Esophagus (tissue), 2 donors: ENCODE results near the gene PLCD3. TPM values are rescaled to one million over a fixed set of nuclear protein-coding genes. Genes with fewer than 3 reads are reported as not detected.

Experiments used
- H3K27ac ChIP-seq, 2 donors: one replicate each; pipeline ENCODE4 v1.5.1; 2013; ENCODE audit warnings: low read depth in 2 of 2, mild to moderate bottlenecking in 2 of 2, inconsistent platforms in 1 of 2, low read length in 1 of 2, moderate library complexity in 1 of 2
- H3K27me3 ChIP-seq, 2 donors: one replicate each; pipeline ENCODE4 v1.6.1; 2013; ENCODE audit warnings: low read length in 2 of 2, control low read depth in 1 of 2, mild to moderate bottlenecking in 1 of 2; ENCODE audit not compliant: insufficient read depth in 2 of 2, control insufficient read depth in 1 of 2
- H3K36me3 ChIP-seq, 2 donors: one replicate each; pipeline ENCODE4 v1.6.1; 2013; ENCODE audit warnings: low read length in 1 of 2; ENCODE audit not compliant: control insufficient read depth in 2 of 2, insufficient read depth in 2 of 2
- H3K4me1 ChIP-seq, 2 donors: one replicate each; pipeline ENCODE4 v1.6.1; 2013; ENCODE audit warnings: low read length in 1 of 2; ENCODE audit not compliant: control insufficient read depth in 2 of 2, insufficient read depth in 2 of 2
- H3K4me3 ChIP-seq, 2 donors: one replicate each; pipeline ENCODE4 v1.5.1; 2013; ENCODE audit warnings: low read length in 2 of 2, mild to moderate bottlenecking in 2 of 2, low read depth in 1 of 2, moderate library complexity in 1 of 2
- H3K9me3 ChIP-seq, 2 donors: one replicate each; pipeline ENCODE4 v1.6.1; 2013; ENCODE audit warnings: mild to moderate bottlenecking in 2 of 2, low read depth in 1 of 2, low read length in 1 of 2, moderate library complexity in 1 of 2; ENCODE audit not compliant: control insufficient read depth in 2 of 2, insufficient read depth in 1 of 2
- WGBS, 2 donors: extraction: QIAGEN DNeasy Blood & Tissue Kit; methylation state at CpG; one replicate each; pipeline ENCODE4 v1.1.7; 2013; 5-methylcytosine and 5-hydroxymethylcytosine counted together
- polyA plus RNA-seq, 2 donors: library from polyadenylated mRNA; stranded (reverse); fragments of 200-250 nt; gene quantifications; one replicate each; pipeline ENCODE4 v1.2.3, GENCODE V29; 2013
- donor health status: healthy with polysubstance abuse.
- donor health status: Bipolar disorder and iron deficiency.

The PLCD3 gene
- polyA plus RNA-seq, 2 donors, result 34.2 to 47.3 TPM

DNA sequence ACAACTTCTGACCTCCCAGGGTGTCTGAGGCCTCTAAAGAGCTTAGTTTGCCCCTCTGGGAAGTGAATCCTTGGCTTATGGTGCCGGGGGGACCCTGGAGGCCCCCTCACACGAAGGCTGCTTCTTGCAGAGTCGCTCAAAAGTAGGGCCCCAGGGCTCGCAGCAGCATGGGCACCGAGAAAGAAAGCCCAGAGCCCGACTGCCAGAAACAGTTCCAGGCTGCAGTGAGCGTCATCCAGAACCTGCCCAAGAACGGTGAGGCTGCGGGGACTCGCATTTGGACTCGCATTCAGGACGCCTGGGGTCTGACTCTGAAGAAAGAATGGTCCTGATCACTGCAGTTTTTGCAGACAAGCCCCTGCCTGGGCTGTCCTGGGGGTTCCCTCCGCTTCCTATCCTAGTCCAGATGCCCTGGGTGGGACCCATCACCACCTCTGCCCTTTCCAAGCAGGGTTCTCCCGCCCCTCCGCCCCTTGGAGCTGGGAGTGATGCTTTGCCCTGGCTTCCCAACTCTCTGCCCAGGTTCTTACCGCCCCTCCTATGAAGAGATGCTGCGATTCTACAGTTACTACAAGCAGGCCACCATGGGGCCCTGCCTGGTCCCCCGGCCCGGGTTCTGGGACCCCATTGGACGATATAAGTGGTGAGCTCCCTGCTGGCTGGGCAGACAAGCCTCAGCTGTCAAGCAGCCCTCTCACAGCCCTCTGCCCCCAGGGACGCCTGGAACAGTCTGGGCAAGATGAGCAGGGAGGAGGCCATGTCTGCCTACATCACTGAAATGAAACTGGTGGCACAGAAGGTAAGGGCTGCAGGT, 3.9 kb upstream of the PLCD3 start:
- H3K27ac ChIP-seq, result peak overlapping the region; percentile 64 to 87
- H3K9me3 ChIP-seq, result no peaks in the 10 kb centered on the region
- peak overlapping the region; percentile 71 to 73 for H3K4me3 ChIP-seq
- no peaks in the 10 kb centered on the region for H3K27me3 ChIP-seq
- H3K4me1 ChIP-seq, result peaks cover 5 to 20% of the 10 kb centered on the region in 2 donors
- H3K36me3 ChIP-seq, result no peaks in the 10 kb centered on the region
- 41 to 46% methylated on average over 21 of the region's 21 CpGs for WGBS, 2 donors

DNA sequence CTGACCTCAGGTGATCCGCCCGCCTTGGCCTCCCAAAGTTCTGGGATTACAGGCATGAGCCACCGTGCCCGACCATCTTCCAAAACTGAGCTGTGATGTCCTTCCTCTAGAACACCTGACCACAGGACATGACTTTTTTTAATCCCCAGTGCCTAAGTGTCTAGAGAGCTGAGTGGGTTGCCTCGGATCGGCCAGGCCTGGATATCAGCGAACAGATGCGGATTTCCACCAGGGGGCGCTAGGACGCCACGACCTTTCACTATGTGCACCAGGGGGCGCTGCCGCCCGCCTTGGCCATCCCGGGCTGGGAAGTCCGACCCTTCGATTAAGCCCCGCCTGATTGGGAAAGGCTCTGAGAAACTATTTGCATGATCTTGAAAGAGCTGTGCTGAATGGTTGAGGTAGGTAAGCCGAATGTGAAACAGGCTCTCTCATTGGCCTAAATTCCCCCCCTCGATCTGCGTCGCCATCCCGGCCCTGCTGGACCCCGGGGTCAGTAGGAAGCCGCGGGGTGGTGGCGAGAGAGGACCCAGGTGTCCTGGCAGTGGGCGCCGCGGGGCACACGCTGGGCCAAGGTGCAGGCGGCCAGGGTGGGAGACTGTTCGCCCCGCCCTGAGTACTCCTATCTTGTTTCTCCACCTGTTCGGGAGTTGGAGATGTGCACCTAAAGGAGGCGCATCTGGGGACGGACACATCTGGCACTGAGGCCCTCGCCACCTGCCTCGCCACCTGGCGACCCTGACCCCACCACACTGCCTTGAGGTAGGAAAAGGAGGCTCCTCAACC, 3.1 kb upstream of the PLCD3 start, which contains the start of gene ACBD4:
Gene ACBD4 (plus strand): TSS at position 496 of the 786 bp plus-strand sequence. CDS start 458 bp downstream, outside the sequence.
- peaks cover 5 to 28% of the 10 kb centered on the region in 2 donors for H3K4me1 ChIP-seq
- peak within 1 kb of the TSS; percentile 71 to 73 for H3K4me3 ChIP-seq
- peak within 1 kb of the TSS; percentile 64 to 87 for H3K27ac ChIP-seq
- H3K27me3 ChIP-seq, result no peaks in the 10 kb centered on the region
- 5% methylated on average over 40 of the region's 40 CpGs for WGBS, 2 donors
- no peaks in the 10 kb centered on the region for H3K36me3 ChIP-seq
- H3K9me3 ChIP-seq, result no peaks in the 10 kb centered on the region

DNA sequence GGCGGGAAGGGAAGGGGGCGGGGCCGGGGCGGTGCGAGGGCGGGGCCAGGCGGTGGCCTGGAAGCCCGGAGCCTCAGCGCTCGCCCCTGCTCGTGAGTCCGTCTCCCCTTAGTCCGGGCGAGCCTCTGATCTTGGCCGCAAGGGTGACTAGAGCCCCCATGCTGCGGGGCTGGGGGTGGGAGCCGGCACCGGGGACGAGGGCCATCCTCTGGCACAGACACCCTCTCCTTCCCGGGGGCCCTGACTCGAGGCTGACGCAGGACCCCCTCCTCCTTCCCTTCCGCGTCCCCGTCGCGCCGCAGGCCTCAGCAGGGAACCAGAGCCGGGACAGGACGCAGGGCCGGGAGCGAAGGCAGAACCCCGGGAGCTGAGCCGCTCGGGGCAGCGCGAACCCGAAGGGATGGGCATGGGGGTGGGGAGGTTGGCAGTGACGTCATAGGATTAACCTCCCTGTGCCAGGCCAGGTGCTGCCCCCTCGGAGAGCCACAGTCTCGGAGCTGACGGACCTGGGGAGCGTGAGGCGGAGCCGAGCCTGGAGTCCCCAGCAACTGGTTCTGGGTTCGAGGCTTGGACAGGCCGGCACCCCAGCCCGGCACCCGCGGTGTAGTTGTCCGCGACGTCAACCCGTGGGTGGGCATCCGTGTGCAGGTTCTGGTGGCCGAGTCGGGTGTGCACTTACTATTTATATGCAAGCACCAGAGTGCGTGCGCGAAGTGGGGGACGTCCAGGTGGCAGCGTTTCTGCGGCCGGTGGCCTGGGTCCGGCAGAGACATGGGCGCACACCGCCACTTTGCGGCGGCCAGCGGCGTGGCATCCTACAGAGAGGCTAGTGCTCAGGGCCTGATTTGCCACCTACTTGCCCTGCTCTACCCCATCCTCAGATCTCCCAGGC, 503 bp upstream of the PLCD3 start:
- Histone ChIP-seq H3K4me1 (peaks cover 12 to 43% of the 10 kb centered on the region in 2 donors), H3K4me3 (peak overlapping the region; percentile 67 to 80), H3K27me3 (no peaks in the 10 kb centered on the region), H3K36me3 (no peaks in the 10 kb centered on the region), H3K9me3 (no peaks in the 10 kb centered on the region), H3K27ac (peak overlapping the region; percentile 97 to 99)
- 1% methylated on average over 46 to 70 of the region's 71 CpGs for WGBS, 2 donors

DNA sequence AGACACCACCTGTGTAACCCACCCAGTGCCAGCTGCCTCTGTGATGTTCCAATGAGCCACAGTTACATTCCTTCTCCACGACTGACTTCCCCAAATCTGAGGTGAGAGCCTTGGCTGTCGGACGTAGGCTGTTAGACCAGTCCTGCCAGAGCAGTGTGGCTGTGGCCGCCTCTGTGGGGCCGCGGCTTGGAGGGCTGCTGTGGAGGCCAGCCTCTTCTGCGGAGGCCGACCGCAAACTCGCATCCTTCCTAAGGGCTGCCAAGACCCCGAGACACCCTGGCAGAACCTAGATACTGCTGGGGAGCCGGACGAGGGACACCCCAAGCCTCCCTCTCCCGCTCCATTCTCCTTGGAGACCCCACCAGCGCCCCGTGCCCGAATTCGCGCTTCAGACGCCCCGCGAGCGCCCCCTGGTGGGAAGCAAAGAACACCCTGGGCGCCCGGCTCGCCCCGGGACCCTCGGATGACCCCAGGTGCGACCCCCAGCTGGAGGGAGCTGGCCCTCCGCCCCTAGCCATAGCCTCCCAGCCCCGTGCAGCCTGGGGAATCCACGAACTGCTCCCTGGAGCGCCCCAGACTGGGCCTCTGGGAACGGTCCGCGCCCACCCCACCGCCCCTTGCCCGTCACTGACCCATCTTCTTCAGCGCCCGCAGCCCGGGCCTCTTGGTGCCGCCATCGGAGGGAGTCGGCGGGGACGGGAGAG, 547 bp downstream of the PLCD3 start:
- Histone ChIP-seq H3K27ac (peak overlapping the region; percentile 66 to 99), H3K4me1 (peaks cover 17 to 48% of the 10 kb centered on the region in 2 donors), H3K9me3 (no peaks in the 10 kb centered on the region), H3K27me3 (no peaks in the 10 kb centered on the region), H3K4me3 (peak overlapping the region; percentile 67 to 73), H3K36me3 (no peaks in the 10 kb centered on the region)
- 7 to 8% methylated on average over 40 to 46 of the region's 46 CpGs for WGBS, 2 donors

DNA sequence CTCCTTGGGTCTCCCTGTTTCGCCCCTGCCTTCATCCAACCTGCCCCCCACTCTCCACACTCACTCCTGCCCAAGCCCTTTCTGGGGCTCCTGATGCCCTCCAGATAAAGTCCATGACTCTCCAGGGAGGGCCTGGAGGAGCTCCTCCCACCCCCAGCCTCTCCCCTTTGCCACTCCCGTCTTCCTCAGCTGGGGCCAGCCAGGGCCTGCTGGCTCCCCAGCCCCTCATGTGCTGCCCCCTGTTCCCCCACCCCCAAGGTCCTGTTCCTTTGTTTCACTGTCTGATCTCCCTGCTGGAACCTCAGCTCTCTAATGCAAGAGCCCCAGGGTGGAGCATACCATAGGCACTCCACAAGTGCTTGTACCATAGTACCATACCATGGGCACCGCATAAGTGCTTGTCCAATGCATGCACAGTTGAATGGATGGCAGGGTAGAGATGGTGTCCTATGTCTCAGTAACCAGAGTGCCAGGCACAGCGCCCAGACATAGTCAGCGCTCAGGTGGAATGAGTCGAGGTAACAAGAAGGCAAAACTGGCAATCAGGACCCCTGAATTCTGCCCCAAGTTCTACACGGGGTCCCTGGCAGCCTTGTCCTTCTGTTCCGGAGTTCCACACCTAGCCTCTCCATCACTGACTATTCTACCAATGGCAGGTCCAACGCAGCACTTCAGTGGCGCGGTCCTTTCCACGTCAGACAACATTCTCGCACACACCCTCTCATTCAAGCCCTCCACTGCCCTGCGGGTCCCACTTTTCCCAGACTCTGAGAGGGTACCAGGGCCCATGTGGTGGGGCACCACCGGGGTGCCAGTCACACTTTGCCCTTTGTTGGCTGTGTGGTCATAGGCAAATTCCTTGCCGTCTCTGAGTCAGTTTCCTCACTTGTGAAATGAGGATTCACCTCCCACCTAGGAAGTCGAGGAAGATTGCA, 1.4 kb downstream of the PLCD3 start:
- Histone ChIP-seq H3K9me3 (no peaks in the 10 kb centered on the region), H3K4me3 (peak overlapping the region; percentile 67 to 73), H3K27me3 (no peaks in the 10 kb centered on the region), H3K27ac (peak overlapping the region; percentile 61 to 81), H3K36me3 (no peaks in the 10 kb centered on the region), H3K4me1 (peaks cover 12 to 40% of the 10 kb centered on the region in 2 donors)
- whole genome bisulfite sequencing, 2 donors, result 68 to 72% methylated on average over 17 of the region's 17 CpGs

DNA sequence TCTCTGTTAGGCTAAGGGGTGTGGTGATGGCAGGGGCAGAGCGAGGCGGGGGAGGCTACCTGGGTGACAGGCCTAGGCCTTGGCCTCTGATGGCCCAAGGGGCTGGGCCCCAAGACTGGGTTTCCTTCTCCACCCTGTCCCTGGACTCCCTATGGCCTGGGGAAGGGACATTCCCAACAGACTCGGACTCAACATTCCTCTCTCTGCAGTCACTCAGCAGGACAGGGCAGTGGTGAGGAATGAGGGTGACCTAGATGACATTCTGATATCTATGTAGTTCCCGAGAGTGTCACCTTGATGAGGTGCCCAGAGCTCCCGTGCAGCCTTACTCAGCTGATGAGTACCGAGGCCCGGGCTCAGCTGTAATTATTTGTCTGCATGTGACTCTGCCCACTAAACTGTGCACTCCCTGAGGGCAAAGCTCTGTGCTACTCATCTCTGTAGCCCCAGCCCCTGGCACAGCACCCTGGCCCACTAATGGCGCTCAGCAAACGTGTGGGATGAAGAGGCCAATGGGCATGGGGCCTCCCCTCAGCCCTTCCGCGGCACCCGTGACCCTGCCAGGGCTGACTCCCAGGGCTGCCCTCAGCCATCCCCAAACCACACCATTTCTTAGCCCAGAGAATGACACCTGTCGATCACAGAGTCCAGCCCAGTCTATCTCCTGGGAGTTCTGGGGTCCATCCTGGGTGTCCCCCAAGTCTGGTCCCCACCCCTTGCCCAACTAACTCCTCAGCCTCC, 2.2 kb downstream of the PLCD3 start:
- H3K4me1 ChIP-seq, result peaks cover 12 to 40% of the 10 kb centered on the region in 2 donors
- 44 to 65% methylated on average over 13 of the region's 13 CpGs for WGBS, 2 donors
- H3K4me3 ChIP-seq, result peak overlapping the region; percentile 22 to 67
- no peaks in the 10 kb centered on the region for H3K9me3 ChIP-seq
- H3K27me3 ChIP-seq, result no peaks in the 10 kb centered on the region
- H3K36me3 ChIP-seq, result no peaks in the 10 kb centered on the region
- peak overlapping the region; percentile 75 to 81 for H3K27ac ChIP-seq

DNA sequence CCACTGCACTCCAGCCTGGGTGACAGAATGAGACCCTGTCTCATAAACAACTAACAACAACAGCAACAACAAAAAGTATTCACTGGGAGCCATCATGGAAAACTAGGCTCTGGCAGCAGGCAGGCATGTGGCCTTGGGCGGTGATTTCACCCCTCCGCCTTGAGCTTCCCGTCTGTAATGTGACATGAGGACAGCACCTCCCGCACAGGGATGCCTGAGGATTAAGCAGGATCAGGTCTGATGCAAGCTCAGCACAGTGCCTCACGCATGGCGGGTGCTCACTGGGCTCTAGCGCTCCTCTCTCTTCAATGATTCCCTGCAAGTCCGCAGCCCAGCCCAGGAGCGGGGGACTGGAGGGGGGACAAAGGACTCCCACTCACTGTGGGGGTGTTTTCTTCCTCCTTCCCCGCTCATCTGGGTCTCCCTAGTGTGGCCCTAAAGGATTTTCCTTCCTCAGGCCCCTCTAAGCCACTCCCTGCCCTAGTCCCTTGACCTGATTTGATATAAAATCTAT, 2.8 kb downstream of the PLCD3 start:
- peaks cover 12 to 42% of the 10 kb centered on the region in 2 donors for H3K4me1 ChIP-seq
- peak overlapping the region; percentile 75 to 81 for H3K27ac ChIP-seq
- no peaks in the 10 kb centered on the region for H3K9me3 ChIP-seq

More for the DNA sequence above, 2.8 kb downstream of the PLCD3 start:
- H3K36me3 ChIP-seq, result no peaks in the 10 kb centered on the region
- 45 to 61% methylated on average over 10 of the region's 10 CpGs for WGBS, 2 donors
- H3K4me3 ChIP-seq, result no peak overlapping the region
- no peaks in the 10 kb centered on the region for H3K27me3 ChIP-seq
